Memory B cell (primary cell): ENCODE data around the gene PIAS4.
"Not testable (repeated sequence)": the region's sequence is repeated elsewhere in the genome, so short reads cannot be mapped to it uniquely, and the experiment has no call there.

Experiments
- ATAC-seq: fragments of 150-1000 bp; cut with Tn5 transposase; 2 replicates; pipeline ENCODE4 v1.10.0; 2021; ENCODE audit warnings: low read depth, mild to moderate bottlenecking, moderate library complexity
- DNase-seq, 2 donors: peaks; one replicate each; pipeline ENCODE4 v3.0.0; 2022; ENCODE audit warnings: low spot score in 2 of 2
- H3K27ac Mint-ChIP-seq: one replicate; pipeline ENCODE4 v1.8.0; 2022; ENCODE audit warnings: mild to moderate bottlenecking, moderate library complexity, mixed read lengths
- H3K27me3 Mint-ChIP-seq: one replicate; pipeline ENCODE4 v1.8.0; 2022; ENCODE audit warnings: mixed read lengths
- H3K36me3 Mint-ChIP-seq: one replicate; pipeline ENCODE4 v1.8.0; 2022; ENCODE audit warnings: mild to moderate bottlenecking, mixed read lengths
- H3K4me1 Mint-ChIP-seq: one replicate; pipeline ENCODE4 v1.8.0; 2022; ENCODE audit warnings: mixed read lengths
- H3K4me3 Mint-ChIP-seq: one replicate; pipeline ENCODE4 v1.8.0; 2022; ENCODE audit warnings: mild to moderate bottlenecking, moderate library complexity, mixed read lengths
- H3K9me3 Mint-ChIP-seq: one replicate; pipeline ENCODE4 v1.8.0; 2022; ENCODE audit warnings: mixed read lengths

Gene PIAS4

GRCh38 chr19:3982701-3983541 lies 24.6 kb upstream of the PIAS4 start:
- Mint-ChIP-seq H3K27ac (peak overlapping the region; percentile 96), H3K9me3 (no peaks in the 10 kb centered on the region), H3K4me3 (peak overlapping the region; percentile 96), H3K4me1 (peaks cover 36% of the 10 kb centered on the region), H3K27me3 (no peaks in the 10 kb centered on the region), H3K36me3 (peaks cover 32% of the 10 kb centered on the region)
- ATAC-seq (no peak), DNase-seq (no peak)

GRCh38 chr19:3983542-3983914 lies 24.0 kb upstream of the PIAS4 start:
- peaks cover 33% of the 10 kb centered on the region for H3K4me1 Mint-ChIP-seq
- H3K9me3 Mint-ChIP-seq, result no peaks in the 10 kb centered on the region
- no peaks in the 10 kb centered on the region for H3K27me3 Mint-ChIP-seq
- H3K4me3 Mint-ChIP-seq, result peak overlapping the region; percentile 96
- no peak for ATAC-seq
- no peak for DNase-seq
- peak overlapping the region; percentile 96 for H3K27ac Mint-ChIP-seq
- H3K36me3 Mint-ChIP-seq, result peaks cover 29% of the 10 kb centered on the region

GRCh38 chr19:3983936-3984583 lies 23.5 kb upstream of the PIAS4 start:
- Mint-ChIP-seq H3K27ac (peak overlapping the region; percentile 96), H3K4me3 (peak overlapping the region; percentile 96), H3K27me3 (no peaks in the 10 kb centered on the region), H3K9me3 (no peaks in the 10 kb centered on the region), H3K4me1 (peaks cover 33% of the 10 kb centered on the region), H3K36me3 (peaks cover 27% of the 10 kb centered on the region)
- ATAC-seq (no peak), DNase-seq (no peak)

- ATAC-seq, result no peak
- peaks cover 33% of the 10 kb centered on the region for H3K4me1 Mint-ChIP-seq
- H3K27me3 Mint-ChIP-seq, result no peaks in the 10 kb centered on the region
- H3K4me3 Mint-ChIP-seq, result peak overlapping the region; percentile 96
- peak overlapping the region; percentile 96 for H3K27ac Mint-ChIP-seq
- no peaks in the 10 kb centered on the region for H3K9me3 Mint-ChIP-seq
- peaks cover 27% of the 10 kb centered on the region for H3K36me3 Mint-ChIP-seq
- peak in 1 of 2 donors; percentile 37 for DNase-seq
These were observed 23.0 kb upstream of the PIAS4 start for GRCh38 chr19:3984584-3984907.

DNA sequence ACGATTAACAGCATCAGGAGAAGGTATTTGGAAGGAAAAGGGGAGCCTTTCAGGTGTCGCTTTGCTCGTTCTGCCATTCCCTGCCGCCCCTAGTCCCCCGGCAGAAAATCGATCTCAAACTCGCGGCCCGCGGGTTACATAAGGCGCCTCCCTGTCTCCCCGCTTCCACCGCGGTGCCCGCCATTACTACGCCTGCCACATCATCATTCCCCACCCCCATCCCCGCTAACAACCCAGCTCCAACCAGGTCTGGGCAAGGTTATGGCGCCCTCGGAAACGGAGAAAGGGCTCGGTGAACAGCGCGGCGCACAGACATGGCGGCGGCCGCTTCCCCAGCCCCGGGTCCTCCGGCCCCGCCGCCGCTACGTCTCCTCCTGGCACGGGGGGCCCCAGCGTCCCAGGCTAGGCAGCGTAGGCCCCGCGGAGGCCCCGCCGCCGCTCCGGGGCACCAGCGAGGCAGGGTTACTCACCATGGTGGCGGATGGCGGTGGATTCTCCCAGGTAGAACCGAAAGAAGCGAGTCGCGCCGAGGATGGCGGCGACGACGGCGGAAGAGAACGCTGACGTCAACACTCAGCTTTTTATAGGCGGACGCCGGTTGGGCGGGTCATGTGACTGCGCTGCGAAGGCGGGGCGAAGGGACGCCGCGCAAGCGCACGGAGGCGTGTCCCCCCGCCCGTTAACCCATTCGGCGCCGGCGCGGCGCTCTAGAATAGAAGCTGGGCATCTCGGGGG lies 22.5 kb upstream of the PIAS4 start, which contains the start of gene EEF2:
TSS of gene EEF2 (minus strand) at position 556 of the 735 bp plus-strand sequence. CDS start at position 473, 83 bp downstream.
- peak; percentile 49 for ATAC-seq
- Mint-ChIP-seq H3K27ac (peak within 1 kb of the TSS; percentile 96), H3K4me3 (peak within 1 kb of the TSS; percentile 96), H3K4me1 (peaks cover 33% of the 10 kb centered on the region), H3K36me3 (peaks cover 27% of the 10 kb centered on the region), H3K27me3 (no peaks in the 10 kb centered on the region), H3K9me3 (no peaks in the 10 kb centered on the region)
- DNase-seq, result peak; percentile 95 to 97

- Mint-ChIP-seq H3K9me3 (peaks cover 1% of the 10 kb centered on the region), H3K4me1 (peaks cover 34% of the 10 kb centered on the region), H3K4me3 (peak overlapping the region; percentile 96), H3K27me3 (no peaks in the 10 kb centered on the region), H3K36me3 (peaks cover 27% of the 10 kb centered on the region), H3K27ac (peak overlapping the region; percentile 96)
- DNase-seq (no peak), ATAC-seq (no peak)
These were observed 21.8 kb upstream of the PIAS4 start for GRCh38 chr19:3985643-3986259.

DNA sequence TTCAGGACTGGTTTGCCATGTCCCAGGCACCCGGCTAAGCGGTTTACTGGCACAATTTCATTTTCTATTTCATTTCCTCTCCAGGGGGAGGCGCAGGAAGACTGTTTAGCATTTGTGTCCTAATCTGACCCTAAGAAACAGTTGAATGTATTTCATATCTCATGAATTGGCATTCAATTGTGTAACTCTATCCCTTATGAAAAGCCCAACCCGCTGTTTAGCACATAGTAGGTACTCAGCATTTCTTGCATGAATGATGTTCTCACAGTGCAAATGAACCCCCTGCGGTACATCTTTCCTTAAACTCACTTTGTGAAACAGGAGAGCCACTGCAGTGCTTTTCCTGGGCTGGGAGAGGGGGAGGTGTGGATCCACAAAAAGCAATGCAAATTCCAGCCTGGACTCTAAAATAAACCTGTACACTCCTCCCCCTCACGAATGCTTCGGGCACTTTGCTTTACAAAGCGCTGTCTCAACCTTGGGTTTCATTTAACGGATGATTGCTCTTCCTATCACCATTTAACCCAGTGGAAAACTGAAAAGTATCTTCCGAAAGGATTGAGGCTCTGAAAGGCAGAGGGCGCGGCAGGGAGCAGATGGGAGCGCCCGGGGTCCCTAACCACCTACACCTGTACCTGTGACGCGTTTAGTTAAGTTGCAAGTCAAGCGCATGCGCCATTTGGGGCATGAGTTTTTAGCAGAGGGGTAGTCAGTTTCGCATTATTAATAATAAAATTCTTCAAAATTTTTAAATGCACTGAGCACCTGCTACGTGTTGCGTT lies 21.1 kb upstream of the PIAS4 start:
- Mint-ChIP-seq H3K9me3 (peaks cover 2% of the 10 kb centered on the region), H3K27me3 (no peaks in the 10 kb centered on the region), H3K4me3 (peak overlapping the region; percentile 87), H3K27ac (peak overlapping the region; percentile 96), H3K36me3 (peaks cover 24% of the 10 kb centered on the region), H3K4me1 (peaks cover 33% of the 10 kb centered on the region)
- ATAC-seq (peak; percentile 31), DNase-seq (peak; percentile 52 to 64)

DNA sequence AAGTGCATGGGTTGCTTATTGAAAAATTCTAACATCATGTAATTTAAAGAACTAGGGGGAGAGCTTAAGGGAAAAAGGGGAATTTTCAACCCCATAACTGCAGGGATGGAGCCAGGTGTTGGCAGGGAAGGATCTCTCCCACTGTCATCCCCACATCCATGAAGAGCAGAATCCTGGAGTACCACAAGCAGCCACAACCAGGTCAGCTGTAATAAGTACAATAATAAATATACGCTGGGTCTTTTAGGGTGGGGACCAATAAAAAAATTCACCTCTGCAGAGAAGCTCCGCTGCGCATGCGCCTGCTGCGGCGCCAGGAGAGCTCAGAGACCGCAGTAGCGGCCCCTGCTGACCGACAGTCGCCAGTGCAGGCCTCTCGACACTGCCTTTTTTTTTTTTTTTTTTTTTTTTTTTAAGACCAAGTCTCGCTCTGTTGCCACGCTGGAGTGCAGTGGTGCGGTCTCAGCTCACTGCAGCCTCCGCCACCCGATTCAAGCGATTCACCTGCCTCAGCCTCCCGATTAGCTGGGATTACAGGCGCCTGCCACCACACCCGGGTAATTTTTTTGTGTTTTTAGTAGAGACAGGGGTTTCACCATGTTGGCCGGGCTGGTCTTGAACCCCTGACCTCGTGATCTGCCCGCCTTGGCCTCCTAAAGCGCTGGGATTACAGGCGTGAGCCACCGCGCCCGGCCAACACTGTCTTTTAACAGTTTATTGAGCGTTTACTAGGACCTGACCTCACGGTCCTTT lies 19.7 kb upstream of the PIAS4 start:
- Mint-ChIP-seq H3K4me1 (peaks cover 30% of the 10 kb centered on the region), H3K4me3 (peak overlapping the region; percentile 87), H3K36me3 (peaks cover 19% of the 10 kb centered on the region), H3K27ac (peak overlapping the region; percentile 96), H3K9me3 (peaks cover 2% of the 10 kb centered on the region), H3K27me3 (no peaks in the 10 kb centered on the region)
- DNase-seq (peak; percentile 86 to 92), ATAC-seq (peak; percentile 22)

GRCh38 chr19:3990815-3991117 lies 16.8 kb upstream of the PIAS4 start:
- Mint-ChIP-seq H3K27me3 (no peaks in the 10 kb centered on the region), H3K4me3 (peak overlapping the region; percentile 66), H3K9me3 (peaks cover 2% of the 10 kb centered on the region), H3K36me3 (no peaks in the 10 kb centered on the region), H3K4me1 (peaks cover 9% of the 10 kb centered on the region), H3K27ac (no peak overlapping the region)
- ATAC-seq (no peak), DNase-seq (no peak)

- no peaks in the 10 kb centered on the region for H3K36me3 Mint-ChIP-seq
- H3K4me1 Mint-ChIP-seq, result peaks cover 12% of the 10 kb centered on the region
- H3K27me3 Mint-ChIP-seq, result no peaks in the 10 kb centered on the region
- DNase-seq (no peak), ATAC-seq (no peak)
- H3K4me3 Mint-ChIP-seq, result no peak overlapping the region
- H3K9me3 Mint-ChIP-seq, result peaks cover 2% of the 10 kb centered on the region
- H3K27ac Mint-ChIP-seq, result no peak overlapping the region
These were observed 11.9 kb upstream of the PIAS4 start for GRCh38 chr19:3995607-3996006.

- DNase-seq, H3K27me3 Mint-ChIP-seq, H3K4me3 Mint-ChIP-seq, H3K36me3 Mint-ChIP-seq, H3K9me3 Mint-ChIP-seq, ATAC-seq, H3K4me1 Mint-ChIP-seq: not testable (repeated sequence)
- H3K27ac Mint-ChIP-seq, result peak overlapping the region; percentile 38
These were observed 8.7 kb upstream of the PIAS4 start for GRCh38 chr19:3998667-3999412.

DNA sequence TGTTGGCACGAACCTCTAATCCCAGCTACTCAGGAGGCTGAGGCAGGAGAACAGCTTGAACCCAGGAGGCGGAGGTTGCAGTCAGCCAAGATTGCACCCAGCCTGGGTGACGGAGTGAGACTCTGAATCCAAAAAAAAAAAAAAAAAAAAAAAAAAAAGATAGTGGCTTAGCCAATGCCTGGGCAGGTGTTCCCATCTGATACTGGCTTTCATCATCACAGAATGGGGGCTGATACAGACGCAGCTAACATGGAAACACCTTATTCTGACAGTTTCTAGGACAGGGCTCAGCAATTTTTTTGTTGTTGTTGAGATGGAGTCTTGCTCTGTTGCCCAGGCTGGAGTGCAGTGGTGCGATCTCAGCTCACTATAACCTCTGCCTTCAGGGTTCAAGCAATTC lies 6.7 kb upstream of the PIAS4 start:
- not testable (repeated sequence) for H3K27me3 Mint-ChIP-seq, H3K27ac Mint-ChIP-seq, H3K4me1 Mint-ChIP-seq, DNase-seq, H3K4me3 Mint-ChIP-seq, ATAC-seq, H3K9me3 Mint-ChIP-seq, H3K36me3 Mint-ChIP-seq
